IMR-90 (cell line): ENCODE measurements around the gene EPHA10. TPM values are rescaled to one million over a fixed set of nuclear protein-coding genes. Genes with fewer than 3 reads are reported as not detected.

Experiments used
- ATAC-seq: fragments of 200-7000 bp; cut with Tn5 transposase; 2 replicates; pipeline ENCODE4 v1.9.1; 2020; ENCODE audit warnings: low read depth, mild to moderate bottlenecking, moderate library complexity
- BruUV-seq: library from RNA; stranded (reverse); fragments of 400-500 nt; replicated peaks from 2 replicates; lab custom pipeline; 2021; lab: Mats Ljungman, UMichigan
- CTCF ChIA-PET: fragments of 300-600 bp; formaldehyde crosslinking; extraction: SDS; loops from one replicate; lab custom pipeline; 2021; ENCODE audit warnings: antibody characterized with exemption; lab: Yijun Ruan, JAX
- POLR2A ChIA-PET: fragments of 300-600 bp; sonication (Branson Sonifier 250); formaldehyde crosslinking; loops from one replicate; lab custom pipeline; 2022; ENCODE audit warnings: antibody characterized with exemption; ENCODE audit not compliant: unreplicated experiment; lab: Charles Lee
- DNase-seq: peaks from one replicate; pipeline ENCODE4 v3.0.0; 2013
- H2AFZ ChIP-seq: replicated peaks from 2 replicates; pipeline ENCODE3; 2013; ENCODE audit warnings: low read length, mild to moderate bottlenecking; ENCODE audit not compliant: poor library complexity
- H2AK5ac ChIP-seq: 2 replicates; pipeline ENCODE4 v1.6.1; 2013; ENCODE audit warnings: low read depth, low read length, inconsistent platforms
- H2AK9ac ChIP-seq: replicated peaks from 2 replicates; pipeline ENCODE3; 2013; ENCODE audit warnings: mild to moderate bottlenecking, low read depth, low read length, moderate library complexity; ENCODE audit not compliant: poor library complexity
- H2BK120ac ChIP-seq: 2 replicates; pipeline ENCODE4 v1.6.1; 2013; ENCODE audit warnings: low read depth, low read length, inconsistent platforms
- H2BK15ac ChIP-seq: 3 replicates; pipeline ENCODE4 v1.6.1; 2013; ENCODE audit warnings: low read depth, low read length, inconsistent platforms
- H2BK20ac ChIP-seq: 2 replicates; pipeline ENCODE4 v1.6.1; 2013; ENCODE audit warnings: low read depth, mild to moderate bottlenecking, inconsistent platforms, low read length, moderate library complexity
- H2BK5ac ChIP-seq: 2 replicates; pipeline ENCODE4 v1.6.1; 2013; ENCODE audit warnings: mild to moderate bottlenecking, low read depth, low read length, inconsistent platforms; ENCODE audit not compliant: poor library complexity, severe bottlenecking
- H3K14ac ChIP-seq: replicated peaks from 2 replicates; pipeline ENCODE4 v1.6.1; 2013; ENCODE audit warnings: low read depth, low read length, inconsistent platforms
- H3K18ac ChIP-seq: 2 replicates; pipeline ENCODE4 v1.6.1; 2013; ENCODE audit warnings: low read depth, low read length, control low read depth
- H3K23ac ChIP-seq: 2 replicates; pipeline ENCODE4 v1.6.1; 2013; ENCODE audit warnings: low read depth, low read length, inconsistent platforms
- H3K27ac ChIP-seq: 2 replicates; pipeline ENCODE4 v1.5.1; 2013; ENCODE audit warnings: mild to moderate bottlenecking, control low read depth, low read length; ENCODE audit not compliant: insufficient read depth
- H3K27me3 ChIP-seq: 2 replicates; pipeline ENCODE4 v1.6.1; 2013; ENCODE audit warnings: low read length; ENCODE audit not compliant: control insufficient read depth, insufficient read depth
- H3K36me3 ChIP-seq: 2 replicates; pipeline ENCODE4 v1.6.1; 2013; ENCODE audit warnings: low read length, mixed read lengths; ENCODE audit not compliant: control insufficient read depth, insufficient read depth
- H3K4ac ChIP-seq: 2 replicates; pipeline ENCODE4 v1.6.1; 2013; ENCODE audit warnings: low read depth, low read length, inconsistent platforms
- H3K4me1 ChIP-seq: 2 replicates; pipeline ENCODE4 v1.6.1; 2013; ENCODE audit warnings: low read length, mixed read lengths; ENCODE audit not compliant: control insufficient read depth, insufficient read depth
- H3K4me2 ChIP-seq: 2 replicates; pipeline ENCODE4 v1.6.1; 2013; ENCODE audit warnings: low read depth, mild to moderate bottlenecking, control low read depth, low read length, moderate library complexity
- H3K4me3 ChIP-seq: 2 replicates; pipeline ENCODE4 v1.5.1; 2013; ENCODE audit warnings: low read depth, mild to moderate bottlenecking, control low read depth, low read length, moderate library complexity; ENCODE audit not compliant: insufficient read depth
- H3K56ac ChIP-seq: 2 replicates; pipeline ENCODE4 v1.6.1; 2013; ENCODE audit warnings: low read length, inconsistent platforms; ENCODE audit not compliant: insufficient read depth; ENCODE audit errors: extremely low read depth
- H3K79me1 ChIP-seq, 2 experiments: 2 replicates each; pipeline ENCODE4 v1.6.1; 2013; ENCODE audit warnings: low read length in 2 of 2, inconsistent platforms in 1 of 2, low read depth in 1 of 2
- H3K9ac ChIP-seq: 2 replicates; pipeline ENCODE4 v1.6.1; 2013; ENCODE audit warnings: low read depth, low read length, control low read depth
- H3K9me1 ChIP-seq: 2 replicates; pipeline ENCODE4 v1.6.1; 2013; ENCODE audit warnings: low read length, inconsistent platforms; ENCODE audit not compliant: insufficient read depth
- H3K9me3 ChIP-seq: 2 replicates; pipeline ENCODE4 v1.6.1; 2013; ENCODE audit warnings: low read length; ENCODE audit not compliant: control insufficient read depth, insufficient read depth
- H4K20me1 ChIP-seq: 2 replicates; pipeline ENCODE4 v1.6.1; 2013; ENCODE audit warnings: low read length, inconsistent platforms; ENCODE audit not compliant: insufficient read depth
- H4K5ac ChIP-seq: 2 replicates; pipeline ENCODE4 v1.6.1; 2013; ENCODE audit warnings: mild to moderate bottlenecking, low read depth, low read length, control low read depth
- H4K8ac ChIP-seq, 2 experiments: 2 replicates each; pipeline ENCODE4 v1.6.1; 2013; ENCODE audit warnings: low read depth in 2 of 2, low read length in 2 of 2, control low read depth in 1 of 2, inconsistent platforms in 1 of 2
- H4K91ac ChIP-seq: 2 replicates; pipeline ENCODE4 v1.6.1; 2013; ENCODE audit warnings: low read depth, low read length, inconsistent platforms; ENCODE audit not compliant: insufficient read depth
- BHLHE40 ChIP-seq: fragments of 150-350 bp; IDR thresholded peaks from 2 replicates; pipeline ENCODE4 v1.6.1; 2016; ENCODE audit warnings: mild to moderate bottlenecking, low read depth, low read length
- CEBPB ChIP-seq: IDR thresholded peaks from 2 replicates; pipeline ENCODE4 v1.6.1; 2012; ENCODE audit warnings: low read depth, low read length, improper control_type of control experiment
- CHD1 ChIP-seq: IDR thresholded peaks from 2 replicates; pipeline ENCODE4 v1.6.1; 2012; ENCODE audit warnings: low read depth, low read length, improper control_type of control experiment
- ELK1 ChIP-seq: fragments of 150-350 bp; IDR thresholded peaks from 2 replicates; pipeline ENCODE4 v1.6.1; 2016; ENCODE audit warnings: low read depth, mild to moderate bottlenecking, low read length, moderate library complexity, borderline replicate concordance
- FOS ChIP-seq: fragments of 150-350 bp; IDR thresholded peaks from 2 replicates; pipeline ENCODE4 v1.6.1; 2016; ENCODE audit warnings: low read depth, low read length
- MAFK ChIP-seq: IDR thresholded peaks from 2 replicates; pipeline ENCODE4 v1.6.1; 2012; ENCODE audit warnings: low read depth, low read length, improper control_type of control experiment
- MAZ ChIP-seq: IDR thresholded peaks from 2 replicates; pipeline ENCODE4 v1.6.1; 2012; ENCODE audit warnings: low read depth, mild to moderate bottlenecking, low read length, improper control_type of control experiment, moderate library complexity, borderline replicate concordance
- MXI1 ChIP-seq: IDR thresholded peaks from 2 replicates; pipeline ENCODE4 v1.6.1; 2012; ENCODE audit warnings: low read depth, mild to moderate bottlenecking, low read length, moderate library complexity, borderline replicate concordance
- NFE2L2 ChIP-seq: fragments of 150-350 bp; IDR thresholded peaks from 2 replicates; pipeline ENCODE4 v1.6.1; 2016; ENCODE audit warnings: low read depth, mild to moderate bottlenecking, low read length
- POLR2A ChIP-seq: IDR thresholded peaks from 2 replicates; pipeline ENCODE4 v1.6.1; 2012; ENCODE audit warnings: mild to moderate bottlenecking, low read depth, low read length
- RAD21 ChIP-seq: IDR thresholded peaks from 2 replicates; pipeline ENCODE4 v1.6.1; 2012; ENCODE audit warnings: low read length, improper control_type of control experiment
- RCOR1 ChIP-seq: IDR thresholded peaks from 2 replicates; pipeline ENCODE4 v1.6.1; 2012; ENCODE audit warnings: mild to moderate bottlenecking, low read length, improper control_type of control experiment; ENCODE audit not compliant: insufficient replicate concordance
- RFX5 ChIP-seq: IDR thresholded peaks from 2 replicates; pipeline ENCODE4 v1.8.0; 2012; ENCODE audit warnings: low read depth, mild to moderate bottlenecking, low read length, moderate library complexity
- SMC3 ChIP-seq: fragments of 150-350 bp; IDR thresholded peaks from 2 replicates; pipeline ENCODE4 v1.6.1; 2016; ENCODE audit warnings: low read depth, mild to moderate bottlenecking, antibody characterized with exemption, low read length, moderate library complexity
- USF2 ChIP-seq: fragments of 150-350 bp; IDR thresholded peaks from 2 replicates; pipeline ENCODE4 v1.6.1; 2017; ENCODE audit warnings: mild to moderate bottlenecking, antibody characterized with exemption, low read length, low read depth
- WGBS, 2 experiments: methylation state at CpG; one replicate each; pipeline versions ENCODE4 v1.1.5 to v1.1.7; 2013; ENCODE audit warnings: missing lambda C conversion rate in 2 of 2; ENCODE audit not compliant: insufficient read length in 1 of 2; ENCODE audit errors: extremely low coverage in 2 of 2; 5-methylcytosine and 5-hydroxymethylcytosine counted together
- dilution Hi-C: fragments of 300-500 bp; cut with HindIII; formaldehyde crosslinking; loops from one replicate; pipeline ENCODE4 v1.14.3; 2018; ENCODE audit warnings: low sequenced_read_pairs; ENCODE audit not compliant: unreplicated experiment
- in situ Hi-C: fragments of 300-500 bp; cut with MboI; formaldehyde crosslinking; loops from 3 replicates; pipeline ENCODE4 v1.14.3; 2019; ENCODE audit warnings: low sequenced_read_pairs, inconsistent platforms, mixed read lengths
- intact Hi-C: fragments of 100-400 bp; cut with micrococcal nuclease; formaldehyde crosslinking; loops from 2 replicates; pipeline ENCODE4 v1.10.0; 2022
- polyA plus RNA-seq, 3 experiments: library from polyadenylated mRNA; depleted of rRNA; stranded (reverse); fragments of >200 nt; gene quantifications; 2 replicates each; pipeline ENCODE4 v1.2.3, GENCODE V29; 2012; ENCODE audit warnings: low replicate concordance in 1 of 3
- total RNA-seq: library from RNA; depleted of rRNA; stranded (reverse); fragments of >200 nt; gene quantifications from 2 replicates; pipeline ENCODE4 v1.2.3, GENCODE V29; 2012
- TF ChIP-seq, protein P1 (sequence below): conservative IDR thresholded peaks from 2 replicates; pipeline ENCODE4 v1.5.1; 2012; ENCODE audit warnings: mild to moderate bottlenecking, low read depth, low read length, improper control_type of control experiment

Gene EPHA10
- total and polyA plus RNA-seq, 2 of the 4 experiments (the other 2 are of a cell fraction): not detected

- CTCF ChIA-PET: no interaction called here
- Histone ChIP-seq H3K4me2 (no peak overlapping the region), H3K36me3 (no peaks in the 10 kb centered on the region), H2BK20ac (no peak overlapping the region), H4K91ac (no peak overlapping the region), H3K9ac (no peak overlapping the region), H3K27ac (no peak overlapping the region), H3K4me1 (no peaks in the 10 kb centered on the region), H4K8ac (no peak overlapping the region), H2AK9ac (no peak overlapping the region), H3K23ac (no peak overlapping the region), H2BK5ac (no peak overlapping the region), H3K27me3 (peaks cover 5% of the 10 kb centered on the region; the same call in 1 of the 2 replicates), H3K4me3 (no peak overlapping the region), H2AFZ (no peak overlapping the region), H4K5ac (no peak overlapping the region), H3K79me1 (no peaks in the 10 kb centered on the region), H2BK120ac (no peak overlapping the region), H2BK15ac (no peak overlapping the region), H4K20me1 (no peaks in the 10 kb centered on the region), H3K56ac (no peak overlapping the region), H2AK5ac (no peak overlapping the region), H3K18ac (no peak overlapping the region), H3K4ac (no peak overlapping the region), H3K9me3 (no peaks in the 10 kb centered on the region), H3K14ac (no peak overlapping the region), H3K9me1 (no peaks in the 10 kb centered on the region)
- intact Hi-C loops: no loop called here
- 40% methylated on average over 1 of the region's 3 CpGs; no CpG with 5 or more reads in 1 of the 2 experiments for WGBS, 2 experiments
- no TSS peak for BruUV-seq
- TF ChIP-seq FOS (no peak), MAZ (no peak), USF2 (no peak), POLR2A (no peak), CHD1 (no peak), MAFK (no peak), CEBPB (no peak), NFE2L2 (no peak), RCOR1 (no peak), ELK1 (no peak), SMC3 (no peak), BHLHE40 (no peak), RFX5 (no peak), MXI1 (no peak), RAD21 (no peak)
- TF ChIP-seq, protein P1, sequence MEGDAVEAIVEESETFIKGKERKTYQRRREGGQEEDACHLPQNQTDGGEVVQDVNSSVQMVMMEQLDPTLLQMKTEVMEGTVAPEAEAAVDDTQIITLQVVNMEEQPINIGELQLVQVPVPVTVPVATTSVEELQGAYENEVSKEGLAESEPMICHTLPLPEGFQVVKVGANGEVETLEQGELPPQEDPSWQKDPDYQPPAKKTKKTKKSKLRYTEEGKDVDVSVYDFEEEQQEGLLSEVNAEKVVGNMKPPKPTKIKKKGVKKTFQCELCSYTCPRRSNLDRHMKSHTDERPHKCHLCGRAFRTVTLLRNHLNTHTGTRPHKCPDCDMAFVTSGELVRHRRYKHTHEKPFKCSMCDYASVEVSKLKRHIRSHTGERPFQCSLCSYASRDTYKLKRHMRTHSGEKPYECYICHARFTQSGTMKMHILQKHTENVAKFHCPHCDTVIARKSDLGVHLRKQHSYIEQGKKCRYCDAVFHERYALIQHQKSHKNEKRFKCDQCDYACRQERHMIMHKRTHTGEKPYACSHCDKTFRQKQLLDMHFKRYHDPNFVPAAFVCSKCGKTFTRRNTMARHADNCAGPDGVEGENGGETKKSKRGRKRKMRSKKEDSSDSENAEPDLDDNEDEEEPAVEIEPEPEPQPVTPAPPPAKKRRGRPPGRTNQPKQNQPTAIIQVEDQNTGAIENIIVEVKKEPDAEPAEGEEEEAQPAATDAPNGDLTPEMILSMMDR: no peak
- ATAC-seq: no peak
- in situ Hi-C loops: no loop called here
- DNase-seq: no peak
- dilution Hi-C loops: no loop called here
- POLR2A ChIA-PET: no interaction called here
Observed at GRCh38 chr1:37778654-37779053, 13.7 kb upstream of the EPHA10 start.
